ENCODE results near the gene CYP2R1. TPM values are rescaled to one million over a fixed set of nuclear protein-coding genes. Genes with fewer than 3 reads are reported as not detected.

The CYP2R1 gene
- total RNA-seq, 2 donors from 2014 or later = 21.1 to 26.6 TPM

DNA sequence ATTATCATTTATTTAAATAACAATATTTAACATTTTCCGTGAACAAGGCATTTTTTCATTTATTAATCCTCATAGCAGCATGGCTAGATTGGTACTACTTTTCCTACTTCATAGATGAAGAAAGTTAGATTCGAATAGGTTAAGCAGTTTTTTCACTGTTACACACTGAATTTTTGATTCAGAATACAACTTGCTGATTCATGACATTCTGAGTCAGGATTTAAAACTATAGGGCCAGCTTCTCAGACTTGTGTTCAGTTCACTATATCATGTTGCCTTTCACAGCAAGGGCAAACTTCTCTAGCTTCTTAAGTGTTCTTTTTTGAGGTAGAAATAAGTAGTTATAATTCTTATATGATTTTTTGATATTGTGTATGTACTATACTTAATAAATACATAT, 31.5 kb downstream of the CYP2R1 start:
- no peak overlapping the region for H3K4me3 ChIP-seq
- TF ChIP-seq POLR2A (IDR thresholded peaks at IDR 0.05) (no peak), POLR2AphosphoS5 (IDR thresholded peaks at IDR 0.05) (no peak)
- TF ChIP-seq, protein P1, sequence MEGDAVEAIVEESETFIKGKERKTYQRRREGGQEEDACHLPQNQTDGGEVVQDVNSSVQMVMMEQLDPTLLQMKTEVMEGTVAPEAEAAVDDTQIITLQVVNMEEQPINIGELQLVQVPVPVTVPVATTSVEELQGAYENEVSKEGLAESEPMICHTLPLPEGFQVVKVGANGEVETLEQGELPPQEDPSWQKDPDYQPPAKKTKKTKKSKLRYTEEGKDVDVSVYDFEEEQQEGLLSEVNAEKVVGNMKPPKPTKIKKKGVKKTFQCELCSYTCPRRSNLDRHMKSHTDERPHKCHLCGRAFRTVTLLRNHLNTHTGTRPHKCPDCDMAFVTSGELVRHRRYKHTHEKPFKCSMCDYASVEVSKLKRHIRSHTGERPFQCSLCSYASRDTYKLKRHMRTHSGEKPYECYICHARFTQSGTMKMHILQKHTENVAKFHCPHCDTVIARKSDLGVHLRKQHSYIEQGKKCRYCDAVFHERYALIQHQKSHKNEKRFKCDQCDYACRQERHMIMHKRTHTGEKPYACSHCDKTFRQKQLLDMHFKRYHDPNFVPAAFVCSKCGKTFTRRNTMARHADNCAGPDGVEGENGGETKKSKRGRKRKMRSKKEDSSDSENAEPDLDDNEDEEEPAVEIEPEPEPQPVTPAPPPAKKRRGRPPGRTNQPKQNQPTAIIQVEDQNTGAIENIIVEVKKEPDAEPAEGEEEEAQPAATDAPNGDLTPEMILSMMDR (IDR thresholded peaks at IDR 0.05) = no peak
- no peak for DNase-seq (ENCODE audit: low spot score)
- WGBS = 95% methylated on average over 2 of the region's 2 CpGs
- no peaks in the 10 kb centered on the region for H3K27me3 ChIP-seq (replicated peaks; ENCODE audit: insufficient read depth)
- H3K36me3 ChIP-seq = no peaks in the 10 kb centered on the region
- no peaks in the 10 kb centered on the region for H3K9me3 ChIP-seq
- intact Hi-C loops (cut with DNase I) = no loop called here
- H3K27ac ChIP-seq = no peak overlapping the region
- no peaks in the 10 kb centered on the region for H3K4me1 ChIP-seq (replicated peaks)

DNA sequence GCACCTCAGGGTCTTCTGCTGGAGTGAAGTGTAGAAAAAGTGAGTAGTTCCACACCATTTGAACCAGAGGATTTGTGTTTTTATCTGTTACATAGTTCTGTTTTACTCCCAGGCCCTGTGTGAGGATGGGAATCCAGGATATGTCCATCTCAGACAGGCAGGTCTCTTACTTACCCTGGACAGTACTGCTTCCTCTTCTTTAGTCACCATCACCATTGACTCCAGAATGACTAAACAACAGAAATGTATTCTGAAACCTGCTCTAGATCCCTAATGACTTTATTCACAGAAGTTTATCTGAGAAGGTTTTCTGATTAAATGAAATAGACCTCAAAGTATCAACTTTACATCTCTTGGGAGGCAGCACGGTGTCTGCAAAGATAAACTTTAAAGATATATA, 33.6 kb downstream of the CYP2R1 start:
- TF ChIP-seq POLR2AphosphoS5 (IDR thresholded peaks at IDR 0.05) (no peak), POLR2A (IDR thresholded peaks at IDR 0.05) (no peak)
- TF ChIP-seq, protein P1 (IDR thresholded peaks at IDR 0.05) = no peak
- intact Hi-C loops (cut with DNase I) = no loop called here
- WGBS = 74% methylated on average over 1 of the region's 1 CpG
- H3K4me3 ChIP-seq = no peak overlapping the region
- H3K27me3 ChIP-seq (replicated peaks; ENCODE audit: insufficient read depth) = no peaks in the 10 kb centered on the region
- H3K9me3 ChIP-seq = no peaks in the 10 kb centered on the region
- no peak for DNase-seq (ENCODE audit: low spot score)
- H3K4me1 ChIP-seq (replicated peaks) = no peaks in the 10 kb centered on the region
- H3K27ac ChIP-seq = no peak overlapping the region
- H3K36me3 ChIP-seq = no peaks in the 10 kb centered on the region

DNA sequence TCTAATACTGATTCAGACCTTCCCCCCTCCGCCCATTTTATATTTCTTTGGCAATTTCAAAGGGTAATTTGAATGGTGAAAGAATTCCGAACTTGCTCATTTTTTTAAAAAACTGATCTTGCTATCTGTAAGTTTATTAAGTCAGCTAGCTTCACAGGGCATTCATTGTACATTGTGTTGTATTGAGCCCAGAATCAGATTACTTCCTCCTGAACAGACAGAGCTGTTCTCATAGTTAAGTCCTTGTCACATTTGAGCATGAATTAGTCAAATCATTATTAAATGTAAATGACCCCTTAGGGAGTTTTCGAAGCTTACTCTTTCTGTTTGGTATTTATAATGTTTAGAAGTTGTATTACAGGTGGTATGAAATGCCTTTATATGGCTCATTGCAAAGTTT, 34.4 kb downstream of the CYP2R1 start:
- H3K36me3 ChIP-seq = no peaks in the 10 kb centered on the region
- TF ChIP-seq POLR2AphosphoS5 (IDR thresholded peaks at IDR 0.05) (no peak), POLR2A (IDR thresholded peaks at IDR 0.05) (no peak)
- TF ChIP-seq, protein P1 (IDR thresholded peaks at IDR 0.05) = no peak
- H3K4me1 ChIP-seq (replicated peaks) = no peaks in the 10 kb centered on the region
- H3K4me3 ChIP-seq = no peak overlapping the region
- H3K27ac ChIP-seq = no peak overlapping the region
- no peak for DNase-seq (ENCODE audit: low spot score)
- 91% methylated on average over 3 of the region's 3 CpGs for WGBS
- no peaks in the 10 kb centered on the region for H3K9me3 ChIP-seq
- H3K27me3 ChIP-seq (replicated peaks; ENCODE audit: insufficient read depth) = no peaks in the 10 kb centered on the region
- intact Hi-C loops (cut with DNase I) = no loop called here

DNA sequence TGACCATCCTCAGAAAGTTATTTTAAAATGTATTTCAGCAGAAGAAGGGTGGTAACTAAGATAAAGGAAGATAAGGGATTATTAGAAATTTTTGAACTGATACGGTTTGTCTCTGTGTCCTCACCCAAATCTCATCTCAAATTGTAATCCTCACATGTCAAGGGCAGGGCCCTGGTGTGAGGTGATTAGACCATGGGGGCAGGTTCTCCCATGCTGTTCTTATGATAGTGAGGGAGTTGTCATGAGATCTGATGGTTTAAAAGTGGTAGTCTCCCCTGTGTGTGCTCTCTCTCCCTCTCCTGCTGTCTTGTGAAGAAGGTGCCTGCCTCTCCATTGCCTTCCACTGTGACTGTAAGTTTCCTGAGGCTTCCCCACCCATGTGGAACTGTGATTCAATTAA, 36.1 kb downstream of the CYP2R1 start:
- no peak for TF ChIP-seq POLR2A (IDR thresholded peaks at IDR 0.05)
- no peak for TF ChIP-seq POLR2AphosphoS5 (IDR thresholded peaks at IDR 0.05)
- TF ChIP-seq, protein P1 (IDR thresholded peaks at IDR 0.05) = no peak
- Histone ChIP-seq H3K27me3 (replicated peaks; ENCODE audit: insufficient read depth) (no peaks in the 10 kb centered on the region), H3K36me3 (no peaks in the 10 kb centered on the region), H3K4me3 (no peak overlapping the region), H3K4me1 (replicated peaks) (no peaks in the 10 kb centered on the region), H3K9me3 (no peaks in the 10 kb centered on the region), H3K27ac (peak overlapping the region in 1 of 2 donors; percentile 45)
- 91% methylated on average over 1 of the region's 1 CpG for WGBS
- DNase-seq (ENCODE audit: low spot score) = no peak
- intact Hi-C loops (cut with DNase I) = no loop called here

DNA sequence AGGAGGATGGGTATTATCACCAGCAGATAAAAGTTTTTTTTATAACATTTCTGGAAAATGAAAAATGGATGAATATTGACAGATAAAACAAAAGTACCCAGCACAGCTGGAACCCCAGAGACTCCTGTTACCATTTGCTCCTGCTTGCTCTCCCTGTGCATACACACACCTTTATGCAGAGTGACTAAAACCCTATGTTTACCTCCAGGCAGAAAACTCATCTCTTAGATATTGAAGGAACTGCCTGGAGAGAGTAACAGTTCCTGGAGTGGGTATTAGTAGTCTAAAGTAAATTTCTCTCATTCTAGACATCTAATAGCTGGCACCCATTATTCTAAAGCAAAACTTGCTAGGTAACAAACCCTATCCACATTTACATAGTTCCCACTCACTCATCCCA, 38.0 kb downstream of the CYP2R1 start:
- intact Hi-C loops (cut with DNase I) = no loop called here
- TF ChIP-seq, protein P1 (IDR thresholded peaks at IDR 0.05) = no peak
- TF ChIP-seq POLR2AphosphoS5 (IDR thresholded peaks at IDR 0.05) = no peak
- no peak for TF ChIP-seq POLR2A (IDR thresholded peaks at IDR 0.05)
- Histone ChIP-seq H3K36me3 (no peaks in the 10 kb centered on the region), H3K27ac (no peak overlapping the region), H3K9me3 (no peaks in the 10 kb centered on the region), H3K4me3 (no peak overlapping the region), H3K27me3 (replicated peaks; ENCODE audit: insufficient read depth) (no peaks in the 10 kb centered on the region), H3K4me1 (replicated peaks) (no peaks in the 10 kb centered on the region)
- no peak for DNase-seq (ENCODE audit: low spot score)

Measured in prostate gland (tissue), 2 donors.